ENCODE measurements around the gene AUTS2.

Gene AUTS2

GRCh38 chr7:70098905-70099672 lies 500.8 kb downstream of the AUTS2 start:
- Histone ChIP-seq H3K36me3 (ENCODE audit: insufficient read depth, insufficient read length, low read length) (no peaks in the 10 kb centered on the region), H3K9me3 (ENCODE audit: insufficient read depth, low read length) (no peaks in the 10 kb centered on the region), H3K4me1 (ENCODE audit: insufficient read depth, insufficient read length) (no peaks in the 10 kb centered on the region), H3K27me3 (ENCODE audit: insufficient read depth, insufficient read length) (no peaks in the 10 kb centered on the region), H3K9ac (ENCODE audit: insufficient read length, low read depth) (no peak overlapping the region), H3K4me3 (ENCODE audit: insufficient read length, low read depth) (no peak overlapping the region)
- TF ChIP-seq SUZ12 (IDR thresholded peaks at IDR 0.05; ENCODE audit: extremely low read depth, insufficient read depth, insufficient read length), result no peak
- no peak for TF ChIP-seq YY1 (IDR thresholded peaks at IDR 0.05; ENCODE audit: insufficient read depth, insufficient read length)
- TF ChIP-seq ZNF274 (IDR thresholded peaks at IDR 0.05; ENCODE audit: low read depth, low read length), result no peak
- DNase-seq (ENCODE audit: low read depth, low spot score), result no peak

- H3K4me3 ChIP-seq (ENCODE audit: insufficient read length, low read depth), result no peak overlapping the region
- no peaks in the 10 kb centered on the region for H3K36me3 ChIP-seq (ENCODE audit: insufficient read depth, insufficient read length, low read length)
- H3K9me3 ChIP-seq (ENCODE audit: insufficient read depth, low read length), result no peaks in the 10 kb centered on the region
- no peaks in the 10 kb centered on the region for H3K27me3 ChIP-seq (ENCODE audit: insufficient read depth, insufficient read length)
- H3K9ac ChIP-seq (ENCODE audit: insufficient read length, low read depth), result no peak overlapping the region
- DNase-seq (ENCODE audit: low read depth, low spot score), result no peak
- TF ChIP-seq ZNF274 (IDR thresholded peaks at IDR 0.05; ENCODE audit: low read depth, low read length) (no peak), YY1 (IDR thresholded peaks at IDR 0.05; ENCODE audit: insufficient read depth, insufficient read length) (no peak), SUZ12 (IDR thresholded peaks at IDR 0.05; ENCODE audit: extremely low read depth, insufficient read depth, insufficient read length) (no peak)
- no peaks in the 10 kb centered on the region for H3K4me1 ChIP-seq (ENCODE audit: insufficient read depth, insufficient read length)
Measured at GRCh38 chr7:70104243-70104642, 506.0 kb downstream of the AUTS2 start.

DNA sequence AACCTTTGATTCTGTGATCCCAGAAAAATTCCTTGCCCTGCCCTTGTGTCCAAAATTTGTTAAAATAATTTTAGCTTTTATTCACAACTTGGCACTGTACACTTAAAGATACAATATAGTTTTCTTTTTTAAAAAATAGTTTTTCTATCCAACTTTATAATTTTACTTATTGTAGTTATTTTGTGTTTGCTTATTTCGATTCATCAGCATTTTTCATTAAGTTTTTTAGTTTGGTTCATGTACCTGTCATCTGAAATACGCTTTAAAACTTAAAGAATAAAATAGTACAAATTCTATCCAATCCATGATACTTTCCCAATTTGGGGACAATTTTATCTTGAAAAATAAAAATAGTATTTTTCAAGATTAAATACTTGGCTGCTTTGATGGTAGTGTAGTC lies 514.8 kb downstream of the AUTS2 start:
- Histone ChIP-seq H3K9ac (ENCODE audit: insufficient read length, low read depth) (no peak overlapping the region), H3K36me3 (ENCODE audit: insufficient read depth, insufficient read length, low read length) (no peaks in the 10 kb centered on the region), H3K9me3 (ENCODE audit: insufficient read depth, low read length) (no peaks in the 10 kb centered on the region), H3K4me1 (ENCODE audit: insufficient read depth, insufficient read length) (no peaks in the 10 kb centered on the region), H3K4me3 (ENCODE audit: insufficient read length, low read depth) (no peak overlapping the region), H3K27me3 (ENCODE audit: insufficient read depth, insufficient read length) (no peaks in the 10 kb centered on the region)
- TF ChIP-seq YY1 (IDR thresholded peaks at IDR 0.05; ENCODE audit: insufficient read depth, insufficient read length) (no peak), SUZ12 (IDR thresholded peaks at IDR 0.05; ENCODE audit: extremely low read depth, insufficient read depth, insufficient read length) (no peak), ZNF274 (IDR thresholded peaks at IDR 0.05; ENCODE audit: low read depth, low read length) (no peak)
- DNase-seq (ENCODE audit: low read depth, low spot score), result no peak

GRCh38 chr7:70113536-70113935 lies 515.3 kb downstream of the AUTS2 start:
- DNase-seq (ENCODE audit: low read depth, low spot score), result no peak
- no peaks in the 10 kb centered on the region for H3K4me1 ChIP-seq (ENCODE audit: insufficient read depth, insufficient read length)
- H3K27me3 ChIP-seq (ENCODE audit: insufficient read depth, insufficient read length), result no peaks in the 10 kb centered on the region
- no peak overlapping the region for H3K9ac ChIP-seq (ENCODE audit: insufficient read length, low read depth)
- H3K36me3 ChIP-seq (ENCODE audit: insufficient read depth, insufficient read length, low read length), result no peaks in the 10 kb centered on the region
- no peak overlapping the region for H3K4me3 ChIP-seq (ENCODE audit: insufficient read length, low read depth)
- H3K9me3 ChIP-seq (ENCODE audit: insufficient read depth, low read length), result no peaks in the 10 kb centered on the region
- TF ChIP-seq ZNF274 (IDR thresholded peaks at IDR 0.05; ENCODE audit: low read depth, low read length) (no peak), YY1 (IDR thresholded peaks at IDR 0.05; ENCODE audit: insufficient read depth, insufficient read length) (no peak), SUZ12 (IDR thresholded peaks at IDR 0.05; ENCODE audit: extremely low read depth, insufficient read depth, insufficient read length) (no peak)

GRCh38 chr7:70114806-70115205 lies 516.5 kb downstream of the AUTS2 start:
- no peak for DNase-seq (ENCODE audit: low read depth, low spot score)
- Histone ChIP-seq H3K9me3 (ENCODE audit: insufficient read depth, low read length) (no peaks in the 10 kb centered on the region), H3K36me3 (ENCODE audit: insufficient read depth, insufficient read length, low read length) (no peaks in the 10 kb centered on the region), H3K4me3 (ENCODE audit: insufficient read length, low read depth) (no peak overlapping the region), H3K27me3 (ENCODE audit: insufficient read depth, insufficient read length) (no peaks in the 10 kb centered on the region), H3K9ac (ENCODE audit: insufficient read length, low read depth) (no peak overlapping the region), H3K4me1 (ENCODE audit: insufficient read depth, insufficient read length) (no peaks in the 10 kb centered on the region)
- no peak for TF ChIP-seq ZNF274 (IDR thresholded peaks at IDR 0.05; ENCODE audit: low read depth, low read length)
- no peak for TF ChIP-seq YY1 (IDR thresholded peaks at IDR 0.05; ENCODE audit: insufficient read depth, insufficient read length)
- TF ChIP-seq SUZ12 (IDR thresholded peaks at IDR 0.05; ENCODE audit: extremely low read depth, insufficient read depth, insufficient read length), result no peak

DNA sequence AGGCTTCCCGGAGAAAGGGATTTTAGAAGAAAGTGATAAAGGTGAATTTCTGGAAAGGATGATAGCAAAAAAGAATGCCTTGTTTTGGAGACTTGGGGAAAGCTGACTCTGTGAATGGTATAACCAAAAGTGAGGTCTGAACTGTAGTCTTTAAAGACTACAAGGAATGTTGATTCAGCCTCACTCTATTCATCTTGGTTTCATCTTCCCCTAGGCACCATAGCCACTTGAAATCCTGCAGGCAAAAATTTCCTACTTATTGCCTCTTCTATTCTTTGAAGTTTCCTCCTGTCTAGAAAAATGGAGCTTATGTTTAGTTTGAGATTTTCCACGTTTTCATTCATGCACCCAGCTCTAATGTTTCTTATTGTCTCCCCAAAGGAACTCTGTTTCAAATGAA lies 518.0 kb downstream of the AUTS2 start:
- no peaks in the 10 kb centered on the region for H3K4me1 ChIP-seq (ENCODE audit: insufficient read depth, insufficient read length)
- H3K9ac ChIP-seq (ENCODE audit: insufficient read length, low read depth), result no peak overlapping the region
- H3K27me3 ChIP-seq (ENCODE audit: insufficient read depth, insufficient read length), result no peaks in the 10 kb centered on the region
- 0 out of 2 replicates have a peak, but pooled peaks cover 8% of the 10 kb centered on the region for H3K9me3 ChIP-seq (ENCODE audit: insufficient read depth, low read length)
- no peak for DNase-seq (ENCODE audit: low read depth, low spot score)
- H3K4me3 ChIP-seq (ENCODE audit: insufficient read length, low read depth), result no peak overlapping the region
- TF ChIP-seq SUZ12 (IDR thresholded peaks at IDR 0.05; ENCODE audit: extremely low read depth, insufficient read depth, insufficient read length), result no peak
- no peak for TF ChIP-seq YY1 (IDR thresholded peaks at IDR 0.05; ENCODE audit: insufficient read depth, insufficient read length)
- no peak for TF ChIP-seq ZNF274 (IDR thresholded peaks at IDR 0.05; ENCODE audit: low read depth, low read length)
- H3K36me3 ChIP-seq (ENCODE audit: insufficient read depth, insufficient read length, low read length), result no peaks in the 10 kb centered on the region

DNA sequence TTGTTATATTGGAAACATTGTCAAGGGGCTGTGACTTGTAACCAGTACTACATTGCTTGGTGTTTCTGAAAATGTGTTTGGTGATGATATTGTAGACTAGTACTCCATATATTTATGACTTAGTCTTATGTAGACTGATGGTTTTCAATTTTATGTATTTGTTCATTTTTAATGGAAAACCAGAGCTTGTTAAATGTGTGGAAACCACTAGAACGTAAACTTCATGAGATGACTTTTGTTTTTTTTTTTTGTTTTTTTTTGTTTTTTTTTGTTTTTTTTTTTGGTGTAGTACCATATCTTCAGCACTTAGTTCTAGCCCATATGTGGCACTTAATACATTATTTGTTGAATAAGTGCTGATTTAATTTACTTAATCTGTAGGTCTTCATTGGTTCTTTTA lies 518.6 kb downstream of the AUTS2 start:
- no peak for TF ChIP-seq SUZ12 (IDR thresholded peaks at IDR 0.05; ENCODE audit: extremely low read depth, insufficient read depth, insufficient read length)
- no peak for TF ChIP-seq ZNF274 (IDR thresholded peaks at IDR 0.05; ENCODE audit: low read depth, low read length)
- no peak for TF ChIP-seq YY1 (IDR thresholded peaks at IDR 0.05; ENCODE audit: insufficient read depth, insufficient read length)
- no peak overlapping the region for H3K9ac ChIP-seq (ENCODE audit: insufficient read length, low read depth)
- no peaks in the 10 kb centered on the region for H3K36me3 ChIP-seq (ENCODE audit: insufficient read depth, insufficient read length, low read length)
- H3K4me1 ChIP-seq (ENCODE audit: insufficient read depth, insufficient read length), result no peaks in the 10 kb centered on the region
- DNase-seq (ENCODE audit: low read depth, low spot score), result no peak
- H3K27me3 ChIP-seq (ENCODE audit: insufficient read depth, insufficient read length), result no peaks in the 10 kb centered on the region
- peaks cover 14% of the 10 kb centered on the region; the same call in 1 of the 2 replicates for H3K9me3 ChIP-seq (ENCODE audit: insufficient read depth, low read length)
- no peak overlapping the region for H3K4me3 ChIP-seq (ENCODE audit: insufficient read length, low read depth)
